Ishikawa (cell line): ENCODE measurements around the gene SEPTIN5.

ENCODE experiments used
- EP300 ChIP-seq: IDR thresholded peaks from 2 replicates; pipeline ENCODE4 v1.6.1; 2012; ENCODE audit warnings: borderline replicate concordance
- FOXM1 ChIP-seq: IDR thresholded peaks from 2 replicates; pipeline ENCODE4 v1.6.1; 2012; ENCODE audit warnings: low read depth, borderline replicate concordance
- MAX ChIP-seq: IDR thresholded peaks from 2 replicates; pipeline ENCODE4 v1.6.1; 2012
- NFIC ChIP-seq: IDR thresholded peaks from 2 replicates; pipeline ENCODE4 v1.6.1; 2012
- RAD21 ChIP-seq: IDR thresholded peaks from 2 replicates; pipeline ENCODE4 v1.6.1; 2012; ENCODE audit warnings: low read depth
- REST ChIP-seq: IDR thresholded peaks from 2 replicates; pipeline ENCODE4 v1.6.1; 2012; ENCODE audit warnings: low read depth, mild to moderate bottlenecking
- TAF1 ChIP-seq: IDR thresholded peaks from 2 replicates; pipeline ENCODE4 v1.6.1; 2012; ENCODE audit warnings: low read depth, mild to moderate bottlenecking

- TF ChIP-seq EP300, result no peak
- TF ChIP-seq RAD21, result no peak
- no peak for TF ChIP-seq TAF1
- no peak for TF ChIP-seq NFIC
- TF ChIP-seq FOXM1, result no peak
- no peak for TF ChIP-seq REST
- TF ChIP-seq MAX, result no peak
Observed at GRCh38 chr22:19755722-19756287, 41.5 kb downstream of the SEPTIN5 start.
